NCI-H510A treated with DMSO at 0.1 percent for 48 hours (cell line): Measurements from ENCODE around the gene TCF7L1.

Experiments used
- DNase-seq: peaks from one replicate; lab custom pipeline; 2025; lab: John Stamatoyannopoulos, UW

The TCF7L1 gene

GRCh38 chr2:85356186-85356585 lies 223.0 kb downstream of the TCF7L1 start:
- no peak for DNase-seq

- no peak for DNase-seq
Observed at GRCh38 chr2:85357736-85358135, 224.5 kb downstream of the TCF7L1 start.
